ENCODE data around the gene PLCB1. TPM values are rescaled to one million over a fixed set of nuclear protein-coding genes. Genes with fewer than 3 reads are reported as not detected.

Gene PLCB1
- total RNA-seq, 1 donor from 2014 or later = 58.5 TPM

DNA sequence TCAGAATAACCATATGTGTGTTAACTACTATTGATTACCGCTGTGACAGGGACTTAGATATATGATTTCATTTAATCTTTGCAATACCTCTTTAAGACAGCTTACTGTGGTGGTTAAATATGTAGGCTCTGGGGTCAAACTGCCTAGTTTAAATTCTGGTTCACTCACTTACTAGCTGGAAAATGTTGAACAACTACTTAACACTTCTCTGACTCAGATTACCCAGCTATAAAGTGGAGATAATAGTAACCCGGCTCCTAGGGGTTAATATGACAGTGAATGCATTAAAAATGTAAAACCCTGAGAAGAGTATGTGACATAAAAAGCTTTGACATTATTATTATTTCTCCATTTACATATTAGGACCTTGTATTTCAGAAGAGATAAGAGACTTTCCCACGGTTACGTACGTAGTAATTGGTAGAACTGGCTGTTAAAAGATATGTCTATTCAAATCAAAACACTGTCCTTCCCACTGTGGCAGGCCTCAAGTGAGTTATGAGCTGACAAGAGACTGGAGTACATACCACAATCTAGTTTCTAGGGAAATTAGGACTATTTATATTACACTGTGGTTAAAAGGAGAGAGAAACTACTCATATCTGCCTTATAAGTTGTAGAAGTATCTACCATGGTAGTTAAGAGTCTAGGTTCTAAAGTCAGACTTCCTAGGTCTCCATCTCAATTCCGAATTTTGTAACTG lies 4.4 kb upstream of the PLCB1 start:
- no peak for DNase-seq (ENCODE audit: low spot score)
- ATAC-seq = no peak
- intact Hi-C loops (cut with DNase I) = no loop called here

DNA sequence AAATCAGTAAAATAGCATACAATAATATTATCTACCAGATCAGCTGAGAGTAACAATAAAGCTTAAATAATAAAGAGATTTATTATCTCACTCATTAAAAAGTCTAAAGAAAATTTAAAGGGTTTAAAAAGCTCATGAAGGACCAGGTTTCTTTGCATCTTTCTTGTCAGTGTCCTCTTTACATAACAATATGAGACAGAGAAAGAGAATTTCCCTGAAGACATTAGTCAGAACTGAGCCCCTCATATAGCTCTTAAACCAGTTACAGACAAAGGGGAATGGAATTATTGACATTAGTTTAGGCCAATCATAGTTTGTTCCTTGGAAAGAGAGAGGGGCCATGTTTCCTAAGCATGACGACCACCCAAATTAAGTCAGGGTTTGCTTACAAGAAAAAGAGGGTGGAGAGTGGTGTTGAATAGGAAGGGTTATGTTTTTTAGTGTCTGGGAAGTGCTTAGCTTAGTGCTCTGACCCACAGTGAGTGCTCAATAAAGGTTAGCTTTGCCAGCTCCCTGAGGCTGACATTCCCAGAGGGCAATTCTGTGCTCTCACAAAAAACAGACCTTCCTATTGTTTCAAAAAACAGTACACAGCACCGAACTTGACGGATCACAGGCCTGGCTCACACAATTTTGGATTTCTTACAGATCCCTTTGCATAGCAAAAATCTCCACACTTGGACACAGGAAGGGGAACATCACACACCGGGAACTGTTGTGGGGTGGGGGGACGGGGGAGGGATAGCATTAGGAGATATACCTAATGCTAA lies 3.6 kb upstream of the PLCB1 start:
- ATAC-seq (no peak), DNase-seq (ENCODE audit: low spot score) (no peak)
- intact Hi-C loops (cut with DNase I) = no loop called here

DNA sequence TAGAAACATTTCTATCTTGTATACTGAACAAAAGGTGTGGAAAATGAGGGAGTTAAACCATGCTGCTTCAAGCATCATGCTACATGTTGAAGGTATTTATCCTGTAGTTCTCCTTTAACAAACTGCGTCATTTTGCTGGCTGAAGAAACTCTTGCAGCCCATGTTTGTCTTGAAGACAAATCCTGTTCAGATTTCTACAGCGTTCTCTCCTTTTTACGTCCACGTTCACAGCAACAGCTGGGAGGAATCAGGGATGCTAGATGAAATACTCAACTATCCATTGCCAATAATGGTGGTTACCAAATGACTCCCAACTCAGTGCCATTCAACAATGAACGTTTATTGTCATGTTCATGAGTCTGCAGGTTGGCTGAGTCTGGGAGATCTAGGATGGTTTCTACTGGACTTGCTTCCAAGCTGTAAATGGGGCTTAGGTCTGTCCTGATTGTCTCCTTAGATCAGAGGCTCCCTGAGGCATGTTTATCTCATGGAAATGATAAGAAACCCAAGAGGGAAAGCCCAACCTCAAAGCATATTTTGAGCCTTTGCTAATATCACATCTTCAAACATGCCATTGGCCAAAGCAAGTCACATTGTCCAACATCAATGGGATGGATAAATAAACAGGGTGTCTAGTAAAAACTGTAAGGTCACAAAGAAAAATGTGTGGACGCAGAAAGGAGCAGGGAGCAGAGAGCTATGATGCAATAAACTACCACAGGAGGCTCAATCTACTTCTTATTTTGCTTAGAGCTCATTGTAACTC lies 2.7 kb upstream of the PLCB1 start:
- ATAC-seq = no peak
- DNase-seq (ENCODE audit: low spot score) = no peak
- intact Hi-C loops (cut with DNase I) = no loop called here

DNA sequence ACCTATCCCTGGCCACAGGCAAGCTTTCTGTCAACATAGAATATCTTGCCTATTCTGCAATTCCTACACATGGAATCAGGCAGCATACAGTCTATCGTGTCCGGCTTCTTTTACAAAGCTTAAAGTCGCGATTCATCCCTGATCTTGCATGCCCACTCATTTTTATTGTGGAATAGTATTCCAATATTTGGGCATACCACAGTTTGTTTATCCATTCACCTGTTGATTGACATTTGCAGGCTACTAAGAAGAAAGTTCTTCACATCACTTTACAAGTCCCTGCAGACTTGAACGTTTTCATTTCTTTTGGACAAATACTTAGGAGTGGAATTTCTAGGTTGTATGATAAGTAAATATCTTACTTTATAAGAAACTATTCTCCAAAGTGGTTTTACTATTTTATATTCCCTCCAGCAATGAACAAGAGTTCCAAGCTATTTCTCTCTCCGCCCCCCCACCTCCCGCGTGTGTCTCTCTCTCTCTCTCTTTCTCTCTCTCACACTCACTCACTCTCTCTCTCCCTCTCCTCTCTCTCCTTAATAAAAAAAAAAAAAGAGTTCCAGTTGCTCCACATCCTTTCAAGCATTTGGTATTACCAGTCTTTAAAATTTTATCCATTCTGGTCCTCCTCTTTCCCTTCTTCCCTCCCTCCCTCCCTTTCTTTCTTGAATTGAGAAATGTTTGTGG lies 1.1 kb upstream of the PLCB1 start:
- DNase-seq (ENCODE audit: low spot score) (no peak), ATAC-seq (no peak)
- intact Hi-C loops (cut with DNase I) = loop anchor here (5.0 to 10.0 kb wide), 2 partner anchors 254 to 586 kb away; no protein-coding TSS in a partner anchor

DNA sequence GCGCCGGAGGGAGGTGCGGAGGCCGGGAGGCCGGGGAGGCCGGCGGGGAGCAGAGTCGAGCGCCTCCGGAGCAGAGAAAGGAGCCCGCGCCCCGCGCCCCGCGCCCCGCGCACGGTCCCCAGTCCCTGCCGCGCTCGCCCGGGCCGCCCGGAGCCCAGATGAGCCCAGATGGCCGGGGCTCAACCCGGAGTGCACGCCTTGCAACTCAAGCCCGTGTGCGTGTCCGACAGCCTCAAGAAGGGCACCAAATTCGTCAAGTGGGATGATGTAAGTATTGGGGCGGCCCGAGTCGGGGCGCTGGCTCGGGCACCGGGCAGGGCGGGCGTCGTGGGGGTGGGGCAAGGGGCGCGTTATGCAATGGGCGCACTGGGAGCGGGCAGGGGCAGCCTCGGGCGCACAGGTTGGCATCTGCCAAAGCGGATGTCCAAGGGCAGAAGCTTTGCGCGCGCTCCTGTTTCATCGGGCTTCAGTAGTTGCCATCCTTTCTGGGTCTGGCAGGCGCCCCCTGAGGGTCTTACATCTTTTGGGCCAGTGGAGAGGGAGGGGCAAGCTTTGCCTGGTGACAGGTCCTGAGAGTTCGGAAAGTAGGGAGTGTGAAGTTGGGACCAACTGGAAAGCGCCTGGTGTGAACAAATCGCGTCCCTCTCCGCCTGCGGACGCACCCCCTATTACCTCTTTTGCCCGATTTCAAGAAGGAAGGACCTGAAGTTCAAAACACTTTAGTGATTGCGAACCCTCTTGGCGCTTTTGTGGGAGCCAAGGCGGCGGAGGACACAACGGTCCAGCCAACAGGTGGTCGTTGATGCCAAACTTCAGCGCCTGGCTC lies 631 bp downstream of the PLCB1 start:
- ATAC-seq (peak; percentile 37), DNase-seq (ENCODE audit: low spot score) (peak; percentile 76)
- intact Hi-C loops (cut with DNase I) = loop anchor here (5.0 to 10.0 kb wide), 2 partner anchors 252 to 585 kb away; no protein-coding TSS in a partner anchor

DNA sequence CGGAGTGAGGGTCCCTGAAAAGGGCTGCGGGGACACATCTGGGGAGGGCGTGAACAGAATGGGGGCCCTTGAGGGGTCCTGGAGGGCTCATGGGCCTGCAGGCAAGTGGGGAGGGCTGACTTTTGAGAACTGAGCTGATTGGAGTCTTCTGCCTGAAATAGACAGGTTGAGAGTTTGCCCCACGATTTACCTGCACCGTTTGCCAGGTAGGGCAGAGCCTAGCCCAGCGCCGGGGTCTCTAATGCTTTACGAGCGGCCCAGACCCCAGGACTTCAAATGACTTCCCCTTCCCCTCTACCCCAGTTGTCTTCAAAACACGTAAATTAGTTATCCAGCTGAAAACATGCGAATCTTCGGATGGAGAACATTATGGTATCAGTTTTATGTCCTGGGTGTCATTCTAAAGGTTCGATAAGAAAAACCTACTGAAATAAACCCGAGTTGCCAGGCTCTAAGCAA lies 1.3 kb downstream of the PLCB1 start:
- intact Hi-C loops (cut with DNase I) = loop anchor here (5.0 to 10.0 kb wide), 2 partner anchors 251 to 584 kb away; no protein-coding TSS in a partner anchor
- DNase-seq (ENCODE audit: low spot score) (no peak), ATAC-seq (no peak)

DNA sequence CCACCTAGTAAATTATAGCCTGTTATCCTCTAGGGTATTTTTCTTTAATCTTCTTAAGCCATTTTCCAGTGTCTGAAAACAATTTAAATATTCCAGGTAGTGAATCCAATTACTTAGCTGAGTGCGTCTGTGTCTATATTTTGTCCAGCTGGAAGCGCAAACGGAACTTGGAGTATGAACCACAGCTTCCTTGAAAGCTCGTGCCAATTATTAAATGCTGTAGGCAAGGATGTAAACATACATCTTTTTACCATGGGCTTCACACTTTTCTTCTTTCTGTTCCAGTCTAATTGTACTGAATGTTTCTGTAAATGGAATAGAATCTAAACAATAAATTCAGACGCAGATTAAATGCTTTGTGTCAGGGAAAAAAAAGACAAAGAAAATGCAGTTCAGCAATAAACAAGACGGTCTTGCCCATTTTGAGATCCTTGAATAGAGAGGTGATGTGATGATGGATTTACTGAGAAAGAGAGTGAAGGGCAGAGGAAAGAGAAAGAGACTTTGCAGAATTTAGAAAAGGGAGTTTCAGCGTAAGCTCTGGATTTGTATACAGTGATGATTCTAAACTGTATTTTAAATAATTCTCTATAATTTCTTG lies 1.9 kb downstream of the PLCB1 start:
- DNase-seq (ENCODE audit: low spot score) = no peak
- ATAC-seq = no peak
- intact Hi-C loops (cut with DNase I) = loop anchor here (5.0 to 10.0 kb wide), 2 partner anchors 251 to 583 kb away; no protein-coding TSS in a partner anchor

DNA sequence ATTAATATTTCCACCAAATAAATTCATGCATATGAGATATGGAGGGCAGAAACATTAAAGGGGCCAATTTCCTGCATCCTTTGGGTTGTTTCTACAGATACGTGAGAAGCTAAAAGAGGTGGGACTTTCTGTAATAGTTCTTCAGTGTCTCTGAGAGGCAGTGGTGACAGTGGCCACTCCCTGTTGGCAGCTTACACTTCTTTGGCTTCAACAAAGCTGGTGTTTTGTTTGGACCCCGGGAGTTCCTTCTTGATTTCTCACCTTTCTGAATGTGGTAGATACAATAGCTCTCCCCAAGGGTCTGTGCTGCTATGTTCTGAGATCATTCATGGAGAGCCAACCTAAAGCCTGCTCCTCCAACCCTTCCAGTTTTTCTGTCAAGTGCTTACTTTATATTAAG lies 7.8 kb downstream of the PLCB1 start:
- intact Hi-C loops (cut with DNase I) = loop anchor here (10.0 kb wide), 1 partner anchor 245 kb away; no protein-coding TSS in a partner anchor

DNA sequence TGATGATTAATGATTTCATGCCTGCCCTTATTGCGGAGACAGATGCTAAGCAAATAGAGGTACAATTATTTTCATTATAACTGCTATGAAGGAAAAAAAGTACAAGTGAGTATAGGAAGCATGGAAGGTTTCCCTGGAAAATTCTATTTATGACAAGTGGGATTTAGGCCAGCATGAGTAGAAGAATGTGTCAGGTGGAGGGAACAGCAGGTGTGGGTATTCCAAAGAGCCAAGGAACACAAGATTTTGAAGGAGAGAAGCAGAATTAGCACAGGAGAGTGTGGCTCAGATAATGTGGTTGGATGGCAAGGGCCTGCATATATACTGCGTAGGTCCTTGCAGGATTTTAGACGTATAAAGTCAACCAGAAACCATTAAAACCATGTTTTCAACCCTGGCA lies 11.4 kb downstream of the PLCB1 start:
- intact Hi-C loops (cut with DNase I) = no loop called here
- ATAC-seq (no peak), DNase-seq (ENCODE audit: low spot score) (no peak)

More for the DNA sequence above, 7.8 kb downstream of the PLCB1 start:
- no peak for ATAC-seq
- no peak for DNase-seq (ENCODE audit: low spot score)

DNA sequence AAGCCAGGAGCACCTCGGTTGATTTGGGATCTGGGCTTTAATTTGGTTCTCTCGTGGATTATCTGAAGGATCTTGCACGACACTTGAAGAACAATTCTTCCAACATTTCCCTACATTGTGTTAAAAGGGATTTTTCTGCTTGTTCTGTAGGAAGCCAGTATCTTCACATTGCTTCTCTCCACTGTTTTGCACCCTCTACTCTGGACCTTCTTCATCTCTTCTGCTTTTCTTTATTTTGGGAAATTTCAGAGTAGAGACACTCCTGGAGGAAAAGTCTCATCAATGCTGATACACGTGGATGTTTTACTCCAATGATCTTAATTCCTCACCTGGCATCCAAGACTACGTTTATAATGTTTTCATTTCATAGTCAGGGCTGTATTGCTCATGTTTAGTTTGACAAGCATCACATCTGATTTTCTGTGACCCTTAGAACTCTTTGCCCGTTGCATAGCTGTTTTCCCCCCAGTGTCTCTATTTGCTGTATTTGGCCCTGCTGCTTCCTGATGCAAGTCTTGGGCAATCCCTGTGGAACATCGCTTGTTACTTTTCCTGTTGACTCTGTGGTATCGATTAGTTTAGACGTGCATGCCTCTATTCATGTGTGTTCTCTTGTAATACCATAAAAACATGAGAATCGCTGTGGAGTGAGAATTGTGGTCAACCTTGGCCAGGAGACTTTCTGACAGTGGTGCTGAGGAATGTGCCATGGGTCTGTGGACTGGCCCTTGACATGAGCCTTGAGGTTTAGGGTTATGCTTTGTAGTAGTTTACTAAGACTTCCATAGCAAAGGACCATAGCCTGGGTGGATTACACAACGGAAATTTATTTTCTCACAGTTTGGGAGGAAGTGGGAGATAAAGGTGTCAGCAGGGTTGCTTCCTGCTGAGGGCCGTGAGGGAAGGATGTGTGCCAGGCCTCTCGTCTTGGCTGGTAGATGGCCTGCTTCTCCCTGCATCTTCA lies 12.5 kb downstream of the PLCB1 start:
- ATAC-seq (peak; percentile 81), DNase-seq (ENCODE audit: low spot score) (no peak)
- intact Hi-C loops (cut with DNase I) = no loop called here

DNA sequence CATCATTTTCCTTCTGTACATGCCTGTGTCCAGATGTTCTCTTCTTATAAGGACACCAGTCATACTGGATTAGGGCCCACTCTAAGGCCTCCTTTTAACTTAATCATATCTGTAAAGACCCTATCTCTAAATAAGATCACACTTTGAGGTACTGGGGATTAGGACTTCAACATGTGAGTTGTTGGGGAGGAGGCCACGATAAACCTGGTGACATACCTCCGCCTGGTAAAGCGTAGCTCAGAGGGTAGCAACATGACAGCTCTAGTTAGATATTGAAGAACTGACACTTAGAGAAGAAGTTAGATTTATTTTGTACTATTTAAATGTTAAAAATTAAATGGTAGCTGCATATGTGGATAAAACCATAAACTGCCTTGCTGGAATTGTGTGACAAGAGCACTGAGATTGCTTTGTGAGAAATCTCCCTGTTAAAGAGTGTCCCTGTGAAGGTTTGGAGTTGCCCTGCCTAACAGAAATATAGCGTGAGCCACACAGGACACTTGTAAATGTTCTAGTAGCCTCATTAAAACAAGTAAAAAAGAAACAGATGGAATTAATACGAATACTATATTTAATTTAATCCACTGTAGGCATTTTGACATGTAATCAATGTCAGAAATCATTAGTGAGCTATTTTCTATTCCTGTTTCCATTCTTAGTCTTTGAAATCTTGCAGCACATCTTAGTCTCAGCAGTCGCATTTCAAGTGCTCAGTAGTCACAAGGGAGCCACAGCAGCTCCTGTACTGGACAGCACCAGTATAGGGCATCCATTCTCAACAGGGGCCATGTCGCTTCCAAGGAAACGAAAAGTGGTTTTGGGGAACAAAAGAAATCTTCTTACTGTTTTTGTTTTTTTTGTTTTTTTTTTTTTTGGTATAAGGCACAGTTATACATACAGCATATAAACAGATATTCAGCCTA lies 13.4 kb downstream of the PLCB1 start:
- intact Hi-C loops (cut with DNase I) = no loop called here

DNA sequence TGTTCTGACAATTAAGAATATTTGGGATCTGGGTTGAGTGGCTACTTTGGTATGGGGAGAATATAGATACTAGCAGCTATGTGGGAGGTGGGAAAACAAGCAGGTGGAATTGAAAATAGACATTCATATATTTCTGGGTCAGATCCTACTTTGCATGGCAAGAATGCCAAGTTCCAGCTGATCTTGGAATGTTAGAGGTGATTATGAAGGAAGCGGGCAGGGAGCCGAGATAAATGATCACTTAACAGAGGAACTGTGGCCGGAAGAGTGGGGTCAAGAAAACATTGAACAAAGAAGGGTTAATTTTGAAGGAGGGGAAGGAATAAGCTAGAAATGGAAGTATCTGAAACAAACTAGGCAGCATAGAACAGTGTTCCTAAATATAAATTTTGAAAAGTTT lies 15.4 kb downstream of the PLCB1 start:
- no peak for DNase-seq (ENCODE audit: low spot score)
- ATAC-seq = no peak
- intact Hi-C loops (cut with DNase I) = no loop called here

More for the DNA sequence above, 13.4 kb downstream of the PLCB1 start:
- DNase-seq (ENCODE audit: low spot score) = no peak
- no peak for ATAC-seq

DNA sequence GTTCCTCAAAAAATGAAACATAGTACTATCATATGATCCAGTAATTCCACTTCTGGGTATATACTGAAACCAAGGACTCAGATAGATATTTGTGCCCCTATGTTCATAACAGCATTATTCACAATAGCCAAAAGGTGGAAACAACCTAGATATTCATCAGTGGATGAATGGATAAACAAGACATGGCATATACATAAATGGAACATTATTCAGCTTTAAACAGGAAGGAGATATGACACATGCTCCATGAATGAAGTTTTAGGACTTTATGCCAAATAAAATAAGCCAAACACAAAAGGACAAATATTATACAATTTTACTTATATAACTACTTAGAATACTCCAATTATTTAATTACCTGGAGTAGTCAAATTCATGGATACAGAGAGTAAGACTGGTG lies 16.4 kb downstream of the PLCB1 start:
- no peak for DNase-seq (ENCODE audit: low spot score)
- intact Hi-C loops (cut with DNase I) = no loop called here
- no peak for ATAC-seq

DNA sequence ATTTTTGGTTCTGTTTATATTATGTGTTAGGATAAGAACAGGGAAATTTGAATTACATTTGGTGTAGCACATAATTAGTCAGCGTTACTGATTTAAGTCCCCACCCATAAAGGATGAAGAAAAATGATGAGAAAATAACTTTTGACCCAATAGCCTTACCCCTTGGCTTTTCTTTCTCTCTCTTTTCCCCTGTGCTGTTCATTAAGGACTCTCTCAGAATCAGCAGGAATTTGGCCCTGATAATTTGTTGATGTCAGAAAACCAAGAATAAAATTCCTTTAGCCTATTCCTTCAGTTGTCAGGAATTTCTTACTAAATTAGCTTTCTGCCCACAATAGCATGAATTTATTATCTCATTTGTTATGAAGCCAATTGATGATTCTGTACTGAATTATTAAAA lies 18.5 kb downstream of the PLCB1 start:
- no peak for DNase-seq (ENCODE audit: low spot score)
- intact Hi-C loops (cut with DNase I) = no loop called here
- no peak for ATAC-seq

DNA sequence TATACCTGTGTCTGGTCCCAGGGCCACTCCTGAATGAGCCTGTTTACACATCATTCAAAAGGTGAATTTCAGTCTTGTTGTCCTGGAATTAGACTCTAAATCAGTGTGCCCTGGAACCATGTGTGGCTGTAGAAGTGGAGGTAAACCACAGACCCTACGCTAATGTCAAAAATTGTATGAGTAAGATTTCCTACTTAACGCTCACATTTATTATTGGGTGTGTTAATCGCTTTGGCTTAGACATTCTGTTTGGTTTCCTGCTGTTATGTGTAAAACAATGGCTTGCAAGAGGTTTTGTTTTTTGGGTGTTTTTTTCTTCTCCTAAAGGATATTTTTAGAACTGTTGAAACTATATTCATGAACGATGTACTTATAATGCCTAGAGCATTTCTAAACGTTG lies 19.3 kb downstream of the PLCB1 start:
- no peak for DNase-seq (ENCODE audit: low spot score)
- intact Hi-C loops (cut with DNase I) = no loop called here
- no peak for ATAC-seq

DNA sequence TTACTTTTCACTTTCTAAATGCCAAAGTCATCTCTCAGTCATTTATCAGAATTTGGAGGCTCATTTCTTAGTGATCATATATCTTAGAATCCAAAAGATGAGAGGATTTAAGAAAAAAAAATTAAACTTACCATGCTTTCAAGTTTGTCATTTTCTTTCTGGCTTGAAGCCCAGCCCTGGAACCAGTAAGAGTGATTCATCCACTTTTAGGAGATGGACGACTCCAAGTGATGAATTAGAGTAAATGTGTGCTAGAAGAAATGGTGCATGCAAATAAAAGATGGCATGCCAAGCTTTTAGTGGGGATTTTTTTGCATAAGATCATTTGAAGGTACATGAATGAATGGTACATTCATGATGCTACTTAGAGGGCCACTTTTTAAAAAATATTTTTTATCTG lies 20.1 kb downstream of the PLCB1 start:
- ATAC-seq (peak; percentile 38), DNase-seq (ENCODE audit: low spot score) (no peak)
- intact Hi-C loops (cut with DNase I) = no loop called here

Measured in sciatic nerve (tissue), 2 donors.